Anterior cingulate cortex (tissue), 58 donors: ENCODE results near the gene MRPL51.
A peak's percentile ranks its signal among the peaks of the same experiment; 100 is the strongest.

Experiments
- DNase-seq, 58 donors: peaks; one replicate each; lab custom pipeline; 2025; lab: John Stamatoyannopoulos, UW

The MRPL51 gene

GRCh38 chr12:6532927-6533652 is 40.0 kb upstream of the MRPL51 start:
- DNase-seq, result peak in 55 of 58 donors; percentile 57 to 94 (median 83)

GRCh38 chr12:6532051-6532926 is 39.2 kb upstream of the MRPL51 start:
- peak in 53 of 58 donors; percentile 33 to 85 (median 71) for DNase-seq

GRCh38 chr12:6530576-6531260 is 37.7 kb upstream of the MRPL51 start:
- no peak for DNase-seq

- DNase-seq, result no peak
These were observed 36.3 kb upstream of the MRPL51 start for GRCh38 chr12:6529291-6529737.

- DNase-seq, result no peak
These were observed 35.6 kb upstream of the MRPL51 start for GRCh38 chr12:6528539-6529235.

- DNase-seq, result no peak
These were observed 34.6 kb upstream of the MRPL51 start for GRCh38 chr12:6527711-6528110.

- DNase-seq, result no peak
These were observed 33.9 kb upstream of the MRPL51 start for GRCh38 chr12:6526766-6527525.

- no peak for DNase-seq
These were observed 33.1 kb upstream of the MRPL51 start for GRCh38 chr12:6526201-6526600.

- DNase-seq, result no peak
These were observed 31.6 kb upstream of the MRPL51 start for GRCh38 chr12:6524648-6525047.

GRCh38 chr12:6523708-6524107 is 30.6 kb upstream of the MRPL51 start:
- DNase-seq, result no peak

GRCh38 chr12:6522193-6522592 is 29.1 kb upstream of the MRPL51 start:
- DNase-seq, result no peak

- no peak for DNase-seq
These were observed 27.1 kb upstream of the MRPL51 start for GRCh38 chr12:6520186-6520585.

GRCh38 chr12:6508087-6508486 is 15.0 kb upstream of the MRPL51 start:
- DNase-seq, result no peak

GRCh38 chr12:6507102-6507998 is 14.3 kb upstream of the MRPL51 start:
- DNase-seq, result no peak

- DNase-seq, result no peak
These were observed 7.4 kb upstream of the MRPL51 start for GRCh38 chr12:6500466-6500865.

GRCh38 chr12:6497291-6497690 is 4.2 kb upstream of the MRPL51 start:
- peak in 19 of 58 donors; percentile 1 to 69 (median 17) for DNase-seq

- no peak for DNase-seq
These were observed 1.9 kb upstream of the MRPL51 start for GRCh38 chr12:6494968-6495367.

GRCh38 chr12:6494258-6494743 is 1.2 kb upstream of the MRPL51 start:
- no peak for DNase-seq
